H1 (cell line): ENCODE results near the gene RAPGEF6. TPM values are rescaled to one million over a fixed set of nuclear protein-coding genes. Genes with fewer than 3 reads are reported as not detected.

Source experiments
- CTCF ChIA-PET: fragments of 300-600 bp; sonication (Branson Sonifier 250); formaldehyde crosslinking; loops from one replicate; lab custom pipeline; 2021; ENCODE audit not compliant: partially characterized antibody; lab: Charles Lee
- POLR2A ChIA-PET: fragments of 300-600 bp; sonication (Branson Sonifier 250); formaldehyde crosslinking; loops from one replicate; lab custom pipeline; 2021; ENCODE audit warnings: inconsistent platforms; ENCODE audit not compliant: partially characterized antibody; lab: Charles Lee
- DNase-seq, 2 experiments: peaks; one replicate each; pipeline versions ENCODE4 v3.0.0 to v3.0.0-alpha.2; 2010 to 2022; ENCODE audit warnings: low spot score in 2 of 2, low read depth in 1 of 2, mixed read lengths in 1 of 2
- FAIRE-seq: peaks from 2 replicates; lab custom pipeline; 2011; peaks lifted over from hg19 to GRCh38; lab: Jason Lieb, UNC
- H2AFZ ChIP-seq: 2 replicates; pipeline ENCODE4 v1.8.1; 2012; ENCODE audit warnings: low read length, inconsistent platforms
- H2AK5ac ChIP-seq: 2 replicates; pipeline ENCODE4 v1.6.1; 2013; ENCODE audit warnings: low read depth, low read length
- H2BK120ac ChIP-seq: replicated peaks from 2 replicates; pipeline ENCODE3; 2013; ENCODE audit warnings: low read depth, low read length, inconsistent platforms
- H2BK12ac ChIP-seq: 2 replicates; pipeline ENCODE4 v1.6.1; 2013; ENCODE audit warnings: low read depth, low read length
- H2BK15ac ChIP-seq: 2 replicates; pipeline ENCODE4 v1.6.1; 2013; ENCODE audit warnings: low read length
- H2BK20ac ChIP-seq: 2 replicates; pipeline ENCODE4 v1.6.1; 2013; ENCODE audit warnings: low read length
- H2BK5ac ChIP-seq: 2 replicates; pipeline ENCODE4 v1.6.1; 2013; ENCODE audit warnings: low read depth, low read length
- H3K14ac ChIP-seq: 2 replicates; pipeline ENCODE4 v1.6.1; 2013; ENCODE audit warnings: inconsistent platforms; ENCODE audit not compliant: insufficient read length
- H3K18ac ChIP-seq: 2 replicates; pipeline ENCODE4 v1.6.1; 2013; ENCODE audit warnings: low read length; ENCODE audit errors: extremely low read depth
- H3K23ac ChIP-seq: 2 replicates; pipeline ENCODE4 v1.6.1; 2013; ENCODE audit warnings: inconsistent platforms; ENCODE audit not compliant: insufficient read length
- H3K23me2 ChIP-seq: 2 replicates; pipeline ENCODE4 v1.6.1; 2013; ENCODE audit warnings: low read depth, low read length
- H3K27ac ChIP-seq: 2 replicates; pipeline ENCODE4 v1.6.1; 2011; ENCODE audit warnings: low read depth, low read length, inconsistent platforms
- H3K27me3 ChIP-seq, 4 experiments: replicated peaks in 1 of 4; 1 replicate in 1 of 4; 2 replicates in 3 of 4; pipeline versions ENCODE4 v1.6.1 to v1.8.1; 2011 to 2013; ENCODE audit warnings: low read length in 3 of 4, mild to moderate bottlenecking in 3 of 4, inconsistent platforms in 2 of 4, mixed read lengths in 2 of 4, moderate library complexity in 1 of 4; ENCODE audit not compliant: control insufficient read depth in 3 of 4, insufficient read depth in 3 of 4; ENCODE audit errors: extremely low read depth in 1 of 4
- H3K36me3 ChIP-seq, 4 experiments: 2 replicates each; pipeline versions ENCODE4 v1.6.1 to v1.8.1; 2011 to 2013; ENCODE audit warnings: mild to moderate bottlenecking in 4 of 4, low read length in 3 of 4, moderate library complexity in 2 of 4, control low read depth in 1 of 4, inconsistent platforms in 1 of 4; ENCODE audit not compliant: insufficient read depth in 4 of 4, control insufficient read depth in 2 of 4
- H3K4ac ChIP-seq: replicated peaks from 2 replicates; pipeline ENCODE3; 2013; ENCODE audit warnings: low read length, low read depth, mixed read lengths, inconsistent platforms; ENCODE audit not compliant: insufficient read length
- H3K4me1 ChIP-seq, 4 experiments: replicated peaks in 1 of 4; 1 replicate in 1 of 4; 2 replicates in 3 of 4; pipeline versions ENCODE4 v1.6.1 to v1.8.1; 2011 to 2013; ENCODE audit warnings: low read length in 3 of 4, inconsistent platforms in 2 of 4, mixed read lengths in 1 of 4; ENCODE audit not compliant: insufficient read depth in 4 of 4, control insufficient read depth in 3 of 4
- H3K4me2 ChIP-seq, 2 experiments: 2 replicates each; pipeline versions ENCODE4 v1.6.1 to v1.8.1; 2011 to 2013; ENCODE audit warnings: low read depth in 2 of 2, low read length in 2 of 2, control low read depth in 1 of 2, inconsistent platforms in 1 of 2, mild to moderate bottlenecking in 1 of 2; ENCODE audit not compliant: insufficient read depth in 1 of 2
- H3K4me3 ChIP-seq, 4 experiments: fragments of 200-600, 300-600 bp in 1 of 4; sonication (generic), shearing (Covaris generic), sonication (Bioruptor Twin) in 1 of 4; 2 replicates each; pipeline versions ENCODE4 v1.5.1 to v1.8.1; 2011 to 2016; ENCODE audit warnings: low read length in 4 of 4, low read depth in 3 of 4, control low read depth in 2 of 4, inconsistent platforms in 2 of 4, mild to moderate bottlenecking in 2 of 4, mixed read lengths in 1 of 4, moderate library complexity in 1 of 4; ENCODE audit not compliant: insufficient read depth in 2 of 4; ENCODE audit errors: extremely low read depth in 1 of 4
- H3K56ac ChIP-seq: replicated peaks from 2 replicates; pipeline ENCODE3; 2013; ENCODE audit warnings: low read depth, mild to moderate bottlenecking, mixed read lengths, low read length, inconsistent platforms; ENCODE audit not compliant: insufficient read length
- H3K79me1 ChIP-seq: 2 replicates; pipeline ENCODE4 v1.6.1; 2013; ENCODE audit warnings: low read depth, low read length, control low read depth
- H3K79me2 ChIP-seq, 2 experiments: 2 replicates each; pipeline versions ENCODE4 v1.6.1 to v1.8.1; 2012 to 2013; ENCODE audit warnings: low read length in 2 of 2, mild to moderate bottlenecking in 2 of 2, inconsistent platforms in 1 of 2; ENCODE audit not compliant: insufficient read depth in 2 of 2, control insufficient read depth in 1 of 2
- H3K9ac ChIP-seq, 4 experiments: replicated peaks in 1 of 4; 1 replicate in 1 of 4; 2 replicates in 3 of 4; pipeline versions ENCODE4 v1.6.1 to v1.8.1; 2011 to 2013; ENCODE audit warnings: low read depth in 3 of 4, low read length in 3 of 4, control low read depth in 2 of 4, mild to moderate bottlenecking in 2 of 4, moderate library complexity in 2 of 4, inconsistent platforms in 1 of 4; ENCODE audit errors: extremely low read depth in 1 of 4
- H3K9me3 ChIP-seq, 2 experiments: 2 replicates each; pipeline versions ENCODE4 v1.6.1 to v1.8.1; 2012 to 2013; ENCODE audit warnings: mild to moderate bottlenecking in 2 of 2, moderate library complexity in 2 of 2, control low read depth in 1 of 2, inconsistent platforms in 1 of 2, low read depth in 1 of 2, low read length in 1 of 2, mixed read lengths in 1 of 2; ENCODE audit not compliant: insufficient read depth in 2 of 2
- H4K20me1 ChIP-seq, 2 experiments: replicated peaks in 1 of 2; 2 replicates each; pipeline versions ENCODE3 to v1.8.1; 2011 to 2013; ENCODE audit warnings: inconsistent platforms in 2 of 2, low read length in 2 of 2, mild to moderate bottlenecking in 1 of 2; ENCODE audit not compliant: insufficient read depth in 2 of 2, control insufficient read depth in 1 of 2
- H4K5ac ChIP-seq: 2 replicates; pipeline ENCODE4 v1.6.1; 2013; ENCODE audit warnings: low read length, low read depth, mixed read lengths, inconsistent platforms; ENCODE audit not compliant: insufficient read length
- H4K8ac ChIP-seq: 2 replicates; pipeline ENCODE4 v1.8.0; 2013; ENCODE audit warnings: mild to moderate bottlenecking, moderate library complexity, low read length, inconsistent platforms; ENCODE audit not compliant: insufficient read depth; ENCODE audit errors: extremely low read depth
- H4K91ac ChIP-seq: replicated peaks from 2 replicates; pipeline ENCODE3; 2013; ENCODE audit warnings: low read length, mixed read lengths, inconsistent platforms; ENCODE audit not compliant: insufficient read length
- CBX8 ChIP-seq: fragments of 300-800, 300-1000 bp; sonication (generic); IDR thresholded peaks from 2 replicates; pipeline ENCODE4 v1.7.1; 2016; ENCODE audit warnings: low read depth, low read length, borderline replicate concordance
- CEBPB ChIP-seq: IDR thresholded peaks from 2 replicates; pipeline ENCODE4 v1.6.1; 2012; ENCODE audit warnings: low read depth, low read length
- CTBP2 ChIP-seq: IDR thresholded peaks from 2 replicates; pipeline ENCODE4 v1.7.0; 2011; ENCODE audit warnings: borderline replicate concordance, mild to moderate bottlenecking, moderate library complexity, mixed read lengths, low read length; ENCODE audit not compliant: insufficient read depth, insufficient read length
- EZH2 ChIP-seq: fragments of 200-600 bp; sonication (generic); IDR thresholded peaks from 2 replicates; pipeline ENCODE4 v1.7.1; 2012; ENCODE audit warnings: low read depth, mild to moderate bottlenecking, moderate library complexity, low read length, inconsistent platforms; ENCODE audit not compliant: severe bottlenecking
- FOSL1 ChIP-seq: IDR thresholded peaks from 2 replicates; pipeline ENCODE4 v1.6.1; 2011; ENCODE audit warnings: mild to moderate bottlenecking, low read depth, low read length, moderate library complexity; ENCODE audit not compliant: insufficient read depth
- HDAC2 ChIP-seq, 2 experiments: fragments of 300-600 bp in 1 of 2; sonication (generic) in 1 of 2; IDR thresholded peaks; 2 replicates each; pipeline ENCODE4 v1.6.1; 2011 to 2012; ENCODE audit warnings: low read depth in 2 of 2, low read length in 2 of 2, mild to moderate bottlenecking in 2 of 2, moderate library complexity in 2 of 2, borderline replicate concordance in 1 of 2, inconsistent platforms in 1 of 2
- JUND ChIP-seq: IDR thresholded peaks from 2 replicates; pipeline ENCODE4 v1.6.1; 2011; ENCODE audit warnings: mild to moderate bottlenecking, improper control_type of control experiment, low read length
- KDM1A ChIP-seq: fragments of 200-600, 300-600 bp; sonication (generic); IDR thresholded peaks from 2 replicates; pipeline ENCODE4 v1.7.1; 2016; ENCODE audit warnings: mild to moderate bottlenecking, low read length, borderline replicate concordance
- PHF8 ChIP-seq: fragments of 200-600 bp; sonication (generic); conservative IDR thresholded peaks from 2 replicates; pipeline ENCODE4 v1.7.1; 2012; ENCODE audit warnings: low read depth, mild to moderate bottlenecking, inconsistent platforms, low read length, moderate library complexity
- POLR2A ChIP-seq, 2 experiments: IDR thresholded peaks; 1 replicate in 1 of 2; 2 replicates in 1 of 2; pipeline ENCODE4 v1.6.1; 2011; ENCODE audit warnings: low read depth in 2 of 2, low read length in 2 of 2, mild to moderate bottlenecking in 2 of 2; ENCODE audit errors: control extremely low read depth in 1 of 2
- SP1 ChIP-seq: IDR thresholded peaks from 2 replicates; pipeline ENCODE4 v1.6.1; 2011; ENCODE audit warnings: low read depth, low read length
- SP2 ChIP-seq: IDR thresholded peaks from 2 replicates; pipeline ENCODE4 v1.6.1; 2012; ENCODE audit warnings: mild to moderate bottlenecking, low read length, inconsistent platforms
- TEAD4 ChIP-seq: IDR thresholded peaks from 2 replicates; pipeline ENCODE4 v1.6.1; 2012; ENCODE audit warnings: low read depth, low read length, inconsistent platforms, mixed read lengths
- WGBS, 2 experiments: shearing (Covaris generic) in 1 of 2; methylation state at CpG; one replicate each; pipeline versions ENCODE4 v1.1.6 to v1.1.7; 2013 to 2015; ENCODE audit warnings: low lambda C conversion rate in 2 of 2, mixed read lengths in 2 of 2, inconsistent platforms in 1 of 2, low coverage in 1 of 2, missing lambda C conversion rate in 1 of 2; ENCODE audit not compliant: insufficient replicate concordance in 2 of 2, insufficient coverage in 1 of 2, insufficient read length in 1 of 2; ENCODE audit errors: extremely low coverage in 1 of 2, missing lambda C conversion rate in 1 of 2; 5-methylcytosine and 5-hydroxymethylcytosine counted together
- polyA plus RNA-seq, 7 experiments: library from polyadenylated mRNA; depleted of rRNA in 3 of 7; stranded (reverse) in 5 of 7; unstranded in 2 of 7; fragments of >200 nt in 5 of 7; fragments of 200-250 nt in 2 of 7; gene quantifications; 1 replicate in 5 of 7; 2 replicates in 1 of 7; 4 replicates in 1 of 7; pipeline versions ENCODE4 v1.2.1 to v1.2.3, GENCODE V29; 2011 to 2013; ENCODE audit warnings: missing spikeins in 2 of 7, mixed read lengths in 2 of 7
- total RNA-seq: library from RNA; stranded (reverse); fragmentation: NEBNext Ultra II Directional; extraction: Animal tissue kit (Norgen Biotek cat#: 25700); gene quantifications from 2 replicates; pipeline ENCODE4 v1.2.1, GENCODE V29; 2021

Gene RAPGEF6
- total and polyA plus RNA-seq, 2 of the 8 experiments (the other 6 are each of a cell fraction or from before 2014, with no cell fraction given), result 4.8 to 20.0 TPM

DNA sequence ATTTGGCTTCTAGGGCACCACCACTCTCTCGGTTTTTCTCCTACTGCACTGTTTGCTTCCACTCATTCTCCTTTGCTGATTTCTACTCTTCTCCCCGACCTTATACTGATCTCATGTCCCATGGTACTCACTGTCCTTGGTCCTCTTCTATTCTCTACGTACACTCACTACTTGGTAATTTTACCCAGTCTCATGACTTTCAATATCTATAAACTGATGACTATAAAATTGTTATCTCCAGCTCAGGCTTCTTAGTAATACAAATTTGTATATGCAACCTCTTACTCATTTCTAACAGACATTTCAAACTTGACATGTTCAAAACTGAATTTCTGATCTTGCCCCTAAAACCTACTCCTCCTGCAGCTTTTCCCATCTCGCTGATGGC, 4.1 kb downstream of the RAPGEF6 start:
- H3K4me3 ChIP-seq, result no peak overlapping the region
- no peak overlapping the region for H3K27ac ChIP-seq
- H2BK20ac ChIP-seq, result no peak overlapping the region
- POLR2A ChIA-PET, result no interaction called here
- H3K18ac ChIP-seq, result no peak overlapping the region
- H3K23ac ChIP-seq, result no peak overlapping the region
- H4K5ac ChIP-seq, result no peak overlapping the region
- no peak for TF ChIP-seq SP2
- no peak for TF ChIP-seq EZH2
- no peak for TF ChIP-seq SP1
- TF ChIP-seq FOSL1, result no peak
- TF ChIP-seq CEBPB, result no peak
- TF ChIP-seq CTBP2, result no peak
- no peak for TF ChIP-seq TEAD4
- TF ChIP-seq PHF8, result no peak
- no peak for TF ChIP-seq CBX8
- TF ChIP-seq JUND, result no peak
- no peak for TF ChIP-seq HDAC2 (IDR thresholded peaks at IDR 0.05; ENCODE audit: borderline replicate concordance in 1 of 2, low read depth in 2 of 2, low read length in 2 of 2)
- no peak for TF ChIP-seq KDM1A
- no peak for TF ChIP-seq POLR2A (IDR thresholded peaks at IDR 0.05; ENCODE audit: control extremely low read depth in 1 of 2, low read depth in 2 of 2, low read length in 2 of 2)
- TF ChIP-seq, all 59 proteins: peak for 0
- H3K79me1 ChIP-seq, result peaks cover 5% of the 10 kb centered on the region
- DNase-seq, result no peak
- no peak overlapping the region for H2BK120ac ChIP-seq
- H3K9me3 ChIP-seq, result no peaks in the 10 kb centered on the region
- no peak overlapping the region for H2BK5ac ChIP-seq
- no peak overlapping the region for H2AK5ac ChIP-seq
- H3K4me1 ChIP-seq, result peaks cover 0 to 2% (median 0%) of the 10 kb centered on the region in 4 experiments; a peak in 1 of 7 replicates
- no peak overlapping the region for H4K91ac ChIP-seq
- H4K20me1 ChIP-seq, result peaks cover 2 to 12% of the 10 kb centered on the region in 2 experiments
- H3K23me2 ChIP-seq, result peaks cover 2% of the 10 kb centered on the region; the same call in 1 of the 2 replicates
- no peaks in the 10 kb centered on the region for H3K36me3 ChIP-seq
- H3K79me2 ChIP-seq, result peaks cover 20 to 89% of the 10 kb centered on the region in 2 experiments
- no peak overlapping the region for H2AFZ ChIP-seq
- no peak overlapping the region for H3K4ac ChIP-seq
- no peak overlapping the region for H2BK12ac ChIP-seq
- no peak overlapping the region for H2BK15ac ChIP-seq
- no peak overlapping the region for H4K8ac ChIP-seq
- CTCF ChIA-PET, result interaction anchor here (0.6 to 3.6 kb wide), 4 partner anchors 42 to 208 kb away, joined by 3 to 17 read pairs (median 3); no protein-coding TSS in a partner anchor
- no peak overlapping the region for H3K14ac ChIP-seq
- H3K9ac ChIP-seq, result no peak overlapping the region
- no peaks in the 10 kb centered on the region for H3K27me3 ChIP-seq
- H3K56ac ChIP-seq, result no peak overlapping the region
- no peak for FAIRE-seq
- H3K4me2 ChIP-seq, result no peak overlapping the region
- 85% methylated on average over 4 of the region's 4 CpGs; no CpG with 5 or more reads in 1 of the 2 experiments for WGBS, 2 experiments
